ENCODE measurements around the gene DOCK2. TPM values are rescaled to one million over a fixed set of nuclear protein-coding genes. Genes with fewer than 3 reads are reported as not detected.

The DOCK2 gene
- polyA plus RNA-seq, 1 donor (not counting 4 experiments of a cell fraction or from before 2014, with no cell fraction given) = 0.21 TPM

GRCh38 chr5:169805527-169805934, 168.5 kb downstream of the DOCK2 start:
- dilution Hi-C loops (cut with MboI; ENCODE audit: extremely low pct_ligation_motif_present, low sequenced_read_pairs) = no loop called here

GRCh38 chr5:169805937-169806700, 169.0 kb downstream of the DOCK2 start:
- FAIRE-seq (no peak), DNase-seq (ENCODE audit: low read depth, low spot score) (no peak)
- no peaks in the 10 kb centered on the region for H3K36me3 ChIP-seq (ENCODE audit: control insufficient read depth in 2 of 2, extremely low read depth in 1 of 2, insufficient read depth in 2 of 2, low read length in 2 of 2)
- no peak overlapping the region for H3K4me3 ChIP-seq (ENCODE audit: control insufficient read depth in 2 of 3, extremely low read depth in 1 of 3, insufficient read depth in 2 of 3, low read depth in 1 of 3, low read length in 3 of 3)
- no peak overlapping the region for H2AFZ ChIP-seq (ENCODE audit: control insufficient read depth, low read length)
- H3K9me3 ChIP-seq (ENCODE audit: control insufficient read depth, low read depth, low read length) = no peaks in the 10 kb centered on the region
- H3K27ac ChIP-seq (ENCODE audit: control insufficient read depth, insufficient read depth, low read length) = no peak overlapping the region
- H3K27me3 ChIP-seq (ENCODE audit: control insufficient read depth, extremely low read depth, insufficient read depth, low read length) = peaks cover 1% of the 10 kb centered on the region
- no peaks in the 10 kb centered on the region for H3K4me1 ChIP-seq (ENCODE audit: control insufficient read depth, extremely low read depth, insufficient read depth, low read length)
- no peaks in the 10 kb centered on the region for H3K79me2 ChIP-seq (ENCODE audit: control insufficient read depth, insufficient read depth, low read length)
- H3K9ac ChIP-seq (ENCODE audit: control insufficient read depth, extremely low read depth, insufficient read depth, low read length) = no peak overlapping the region
- H4K20me1 ChIP-seq (ENCODE audit: control insufficient read depth, extremely low read depth, insufficient read depth, low read length) = no peaks in the 10 kb centered on the region
- H3K4me2 ChIP-seq (ENCODE audit: control insufficient read depth, extremely low read depth, insufficient read depth, low read depth, low read length) = no peak overlapping the region
- dilution Hi-C loops (cut with MboI; ENCODE audit: extremely low pct_ligation_motif_present, low sequenced_read_pairs) = no loop called here
- no peaks in the 10 kb centered on the region for H3K9me1 ChIP-seq (ENCODE audit: control insufficient read depth, extremely low read depth, insufficient read depth, low read length)
- TF ChIP-seq, protein P1, sequence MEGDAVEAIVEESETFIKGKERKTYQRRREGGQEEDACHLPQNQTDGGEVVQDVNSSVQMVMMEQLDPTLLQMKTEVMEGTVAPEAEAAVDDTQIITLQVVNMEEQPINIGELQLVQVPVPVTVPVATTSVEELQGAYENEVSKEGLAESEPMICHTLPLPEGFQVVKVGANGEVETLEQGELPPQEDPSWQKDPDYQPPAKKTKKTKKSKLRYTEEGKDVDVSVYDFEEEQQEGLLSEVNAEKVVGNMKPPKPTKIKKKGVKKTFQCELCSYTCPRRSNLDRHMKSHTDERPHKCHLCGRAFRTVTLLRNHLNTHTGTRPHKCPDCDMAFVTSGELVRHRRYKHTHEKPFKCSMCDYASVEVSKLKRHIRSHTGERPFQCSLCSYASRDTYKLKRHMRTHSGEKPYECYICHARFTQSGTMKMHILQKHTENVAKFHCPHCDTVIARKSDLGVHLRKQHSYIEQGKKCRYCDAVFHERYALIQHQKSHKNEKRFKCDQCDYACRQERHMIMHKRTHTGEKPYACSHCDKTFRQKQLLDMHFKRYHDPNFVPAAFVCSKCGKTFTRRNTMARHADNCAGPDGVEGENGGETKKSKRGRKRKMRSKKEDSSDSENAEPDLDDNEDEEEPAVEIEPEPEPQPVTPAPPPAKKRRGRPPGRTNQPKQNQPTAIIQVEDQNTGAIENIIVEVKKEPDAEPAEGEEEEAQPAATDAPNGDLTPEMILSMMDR (optimal IDR thresholded peaks at IDR 0.05 in 1 of 3, IDR thresholded peaks at IDR 0.05 in 1 of 3, conservative IDR thresholded peaks at IDR 0.05 in 1 of 3; ENCODE audit: extremely low read depth in 1 of 3, insufficient read depth in 2 of 3, low read length in 3 of 3) = no peak
- no peak for TF ChIP-seq EZH2 (IDR thresholded peaks at IDR 0.05; ENCODE audit: low read length)

More at GRCh38 chr5:169805527-169805934, 168.5 kb downstream of the DOCK2 start:
- no peaks in the 10 kb centered on the region for H3K79me2 ChIP-seq (ENCODE audit: control insufficient read depth, insufficient read depth, low read length)
- H3K27ac ChIP-seq (ENCODE audit: control insufficient read depth, insufficient read depth, low read length) = no peak overlapping the region
- no peak overlapping the region for H3K4me3 ChIP-seq (ENCODE audit: control insufficient read depth in 2 of 3, extremely low read depth in 1 of 3, insufficient read depth in 2 of 3, low read depth in 1 of 3, low read length in 3 of 3)
- no peak overlapping the region for H2AFZ ChIP-seq (ENCODE audit: control insufficient read depth, low read length)
- H3K4me2 ChIP-seq (ENCODE audit: control insufficient read depth, extremely low read depth, insufficient read depth, low read depth, low read length) = no peak overlapping the region
- no peaks in the 10 kb centered on the region for H3K27me3 ChIP-seq (ENCODE audit: control insufficient read depth, extremely low read depth, insufficient read depth, low read length)
- H3K9me1 ChIP-seq (ENCODE audit: control insufficient read depth, extremely low read depth, insufficient read depth, low read length) = no peaks in the 10 kb centered on the region
- FAIRE-seq = no peak
- H3K4me1 ChIP-seq (ENCODE audit: control insufficient read depth, extremely low read depth, insufficient read depth, low read length) = no peaks in the 10 kb centered on the region
- TF ChIP-seq, protein P1 (optimal IDR thresholded peaks at IDR 0.05 in 1 of 3, IDR thresholded peaks at IDR 0.05 in 1 of 3, conservative IDR thresholded peaks at IDR 0.05 in 1 of 3; ENCODE audit: extremely low read depth in 1 of 3, insufficient read depth in 2 of 3, low read length in 3 of 3) = no peak
- TF ChIP-seq EZH2 (IDR thresholded peaks at IDR 0.05; ENCODE audit: low read length) = no peak
- H3K9me3 ChIP-seq (ENCODE audit: control insufficient read depth, low read depth, low read length) = no peaks in the 10 kb centered on the region
- no peaks in the 10 kb centered on the region for H3K36me3 ChIP-seq (ENCODE audit: control insufficient read depth in 2 of 2, extremely low read depth in 1 of 2, insufficient read depth in 2 of 2, low read length in 2 of 2)
- no peak for DNase-seq (ENCODE audit: low read depth, low spot score)
- no peak overlapping the region for H3K9ac ChIP-seq (ENCODE audit: control insufficient read depth, extremely low read depth, insufficient read depth, low read length)
- H4K20me1 ChIP-seq (ENCODE audit: control insufficient read depth, extremely low read depth, insufficient read depth, low read length) = no peaks in the 10 kb centered on the region

Measured in keratinocyte (primary cell).